Endothelial cell of umbilical vein (primary cell): Measurements from ENCODE around the gene CLIC1.

Source experiments
- EZH2 ChIP-seq: IDR thresholded peaks from 2 replicates; pipeline ENCODE4 v1.6.1; 2012; ENCODE audit warnings: borderline replicate concordance, low read depth, mild to moderate bottlenecking, moderate library complexity, low read length, inconsistent platforms; ENCODE audit not compliant: severe bottlenecking
- FOS ChIP-seq: IDR thresholded peaks from 2 replicates; pipeline ENCODE4 v1.6.1; 2011; ENCODE audit warnings: mild to moderate bottlenecking, low read length, moderate library complexity, borderline replicate concordance; ENCODE audit not compliant: insufficient read depth
- GATA2 ChIP-seq: IDR thresholded peaks from 2 replicates; pipeline ENCODE4 v1.7.0; 2011; ENCODE audit warnings: low read depth, mild to moderate bottlenecking, moderate library complexity, mixed read lengths, low read length; ENCODE audit not compliant: insufficient read length, insufficient read depth
- JUN ChIP-seq: IDR thresholded peaks from 2 replicates; pipeline ENCODE4 v1.6.1; 2011; ENCODE audit warnings: borderline replicate concordance, low read depth; ENCODE audit not compliant: insufficient read length, insufficient read depth
- MYC ChIP-seq: IDR thresholded peaks from one replicate; pipeline ENCODE4 v1.6.1; 2011; ENCODE audit warnings: mild to moderate bottlenecking, low read depth, low read length
- POLR2A ChIP-seq: IDR thresholded peaks from 2 replicates; pipeline ENCODE4 v1.6.1; 2012; ENCODE audit warnings: low read depth, mild to moderate bottlenecking, control low read depth, low read length
- POLR2AphosphoS5 ChIP-seq: IDR thresholded peaks from 2 replicates; pipeline ENCODE4 v1.6.1; 2012; ENCODE audit warnings: low read depth, mild to moderate bottlenecking, control low read depth, low read length, moderate library complexity; ENCODE audit not compliant: insufficient read depth
- TF ChIP-seq, protein P1 (sequence below), 2 donors: IDR thresholded peaks; 1 replicate in 1 of 2; 2 replicates in 1 of 2; pipeline ENCODE4 v1.5.1; 2011; ENCODE audit warnings: low read length in 2 of 2, mild to moderate bottlenecking in 2 of 2, moderate library complexity in 2 of 2, control low read depth in 1 of 2, inconsistent platforms in 1 of 2, low read depth in 1 of 2; ENCODE audit not compliant: insufficient read depth in 1 of 2; ENCODE audit errors: extremely low read depth in 1 of 2
- TF ChIP-seq, protein P2 (sequence below): IDR thresholded peaks from 2 replicates; pipeline ENCODE4 v1.6.1; 2011; ENCODE audit not compliant: insufficient read depth, insufficient read length

DNA sequence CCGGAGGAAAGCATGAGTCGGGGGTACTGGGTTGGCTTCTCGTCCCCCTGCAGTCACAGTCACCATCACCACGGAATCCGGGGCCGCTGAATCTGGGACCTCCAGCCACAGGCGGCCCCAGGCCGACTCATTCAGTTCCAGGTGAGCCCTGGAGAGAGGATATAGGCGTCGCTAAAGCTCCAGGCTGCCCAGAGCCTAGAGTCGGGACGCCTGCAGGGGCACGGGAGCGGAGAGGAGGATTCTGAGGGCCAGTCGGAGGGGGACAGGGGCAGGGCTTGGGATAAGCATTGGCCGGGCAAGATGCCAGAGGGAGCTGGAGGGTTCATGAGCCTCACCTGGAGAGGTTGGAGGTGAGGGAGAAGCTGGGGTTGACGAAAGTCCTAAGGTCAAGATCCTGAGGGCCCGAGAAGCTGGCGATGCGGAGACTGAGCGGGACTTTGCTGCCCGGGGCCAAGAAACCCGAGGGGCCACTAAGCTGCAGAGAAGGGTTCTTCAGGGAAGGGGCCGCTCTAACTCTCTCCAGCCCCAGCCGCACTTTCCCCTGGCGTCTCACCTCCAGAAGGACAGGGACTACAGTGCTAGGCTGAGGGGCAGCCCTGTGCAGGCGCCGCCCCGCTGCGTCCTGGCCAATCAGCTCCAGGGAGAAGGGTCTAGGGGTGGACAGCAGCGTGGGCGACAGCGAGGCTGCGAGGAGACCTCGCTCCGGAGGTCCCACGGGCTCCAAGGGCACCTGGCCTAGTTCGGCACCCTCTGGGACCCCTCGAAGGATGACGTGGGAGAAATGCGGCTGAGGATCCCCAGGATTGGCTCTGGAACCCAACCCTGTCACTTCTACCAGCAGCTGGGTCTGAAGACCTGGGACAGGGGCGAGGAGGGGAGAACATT, 29.8 kb upstream of the CLIC1 start:
- TF ChIP-seq, protein P1, sequence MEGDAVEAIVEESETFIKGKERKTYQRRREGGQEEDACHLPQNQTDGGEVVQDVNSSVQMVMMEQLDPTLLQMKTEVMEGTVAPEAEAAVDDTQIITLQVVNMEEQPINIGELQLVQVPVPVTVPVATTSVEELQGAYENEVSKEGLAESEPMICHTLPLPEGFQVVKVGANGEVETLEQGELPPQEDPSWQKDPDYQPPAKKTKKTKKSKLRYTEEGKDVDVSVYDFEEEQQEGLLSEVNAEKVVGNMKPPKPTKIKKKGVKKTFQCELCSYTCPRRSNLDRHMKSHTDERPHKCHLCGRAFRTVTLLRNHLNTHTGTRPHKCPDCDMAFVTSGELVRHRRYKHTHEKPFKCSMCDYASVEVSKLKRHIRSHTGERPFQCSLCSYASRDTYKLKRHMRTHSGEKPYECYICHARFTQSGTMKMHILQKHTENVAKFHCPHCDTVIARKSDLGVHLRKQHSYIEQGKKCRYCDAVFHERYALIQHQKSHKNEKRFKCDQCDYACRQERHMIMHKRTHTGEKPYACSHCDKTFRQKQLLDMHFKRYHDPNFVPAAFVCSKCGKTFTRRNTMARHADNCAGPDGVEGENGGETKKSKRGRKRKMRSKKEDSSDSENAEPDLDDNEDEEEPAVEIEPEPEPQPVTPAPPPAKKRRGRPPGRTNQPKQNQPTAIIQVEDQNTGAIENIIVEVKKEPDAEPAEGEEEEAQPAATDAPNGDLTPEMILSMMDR (IDR thresholded peaks at IDR 0.05; ENCODE audit: extremely low read depth in 1 of 2, insufficient read depth in 1 of 2, low read depth in 1 of 2, low read length in 2 of 2): no peak
- TF ChIP-seq, protein P2, sequence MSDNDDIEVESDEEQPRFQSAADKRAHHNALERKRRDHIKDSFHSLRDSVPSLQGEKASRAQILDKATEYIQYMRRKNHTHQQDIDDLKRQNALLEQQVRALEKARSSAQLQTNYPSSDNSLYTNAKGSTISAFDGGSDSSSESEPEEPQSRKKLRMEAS: no peak
- no peak for TF ChIP-seq POLR2AphosphoS5
- TF ChIP-seq POLR2A: no peak
- TF ChIP-seq EZH2: no peak
- no peak for TF ChIP-seq FOS
- no peak for TF ChIP-seq JUN
- TF ChIP-seq GATA2: no peak
- TF ChIP-seq MYC: no peak
